GM19452 (cell line): Measurements from ENCODE around the gene TOB1.
A peak's percentile ranks its signal among the peaks of the same experiment; 100 is the strongest.

Experiments
- ATAC-seq: cut with Tn5 transposase; IDR thresholded peaks from one replicate; pipeline ENCODE4 v1.9.1; 2021; ENCODE audit not compliant: unreplicated experiment

The TOB1 gene

GRCh38 chr17:50833510-50834428, 32.4 kb downstream of the TOB1 start:
- ATAC-seq, result no peak

- ATAC-seq, result no peak
These were observed 33.2 kb downstream of the TOB1 start for GRCh38 chr17:50832864-50833381.

- ATAC-seq, result no peak
These were observed 33.8 kb downstream of the TOB1 start for GRCh38 chr17:50832267-50832863.

GRCh38 chr17:50831471-50831928, 34.7 kb downstream of the TOB1 start:
- no peak for ATAC-seq

- ATAC-seq, result no peak
These were observed 35.2 kb downstream of the TOB1 start for GRCh38 chr17:50830994-50831393.

GRCh38 chr17:50830352-50830751, 35.8 kb downstream of the TOB1 start:
- no peak for ATAC-seq

GRCh38 chr17:50829332-50829731, 36.8 kb downstream of the TOB1 start:
- no peak for ATAC-seq

GRCh38 chr17:50828508-50829170, 37.5 kb downstream of the TOB1 start:
- ATAC-seq, result peak; percentile 55

- ATAC-seq, result no peak
These were observed 41.0 kb downstream of the TOB1 start for GRCh38 chr17:50825188-50825587.

GRCh38 chr17:50824429-50824828, 41.7 kb downstream of the TOB1 start:
- ATAC-seq, result no peak

- ATAC-seq, result no peak
These were observed 43.6 kb downstream of the TOB1 start for GRCh38 chr17:50822550-50822949.

GRCh38 chr17:50820651-50821050, 45.5 kb downstream of the TOB1 start:
- ATAC-seq, result no peak

- ATAC-seq, result no peak
These were observed 47.1 kb downstream of the TOB1 start for GRCh38 chr17:50818921-50819657.

GRCh38 chr17:50818261-50818660, 47.9 kb downstream of the TOB1 start:
- ATAC-seq, result no peak

GRCh38 chr17:50817838-50818237, 48.3 kb downstream of the TOB1 start:
- ATAC-seq, result no peak

- no peak for ATAC-seq
These were observed 49.1 kb downstream of the TOB1 start for GRCh38 chr17:50816771-50817751.

GRCh38 chr17:50816271-50816670, 49.9 kb downstream of the TOB1 start:
- no peak for ATAC-seq

GRCh38 chr17:50815400-50815799, 50.8 kb downstream of the TOB1 start:
- ATAC-seq, result no peak

GRCh38 chr17:50813583-50813982, 52.6 kb downstream of the TOB1 start:
- no peak for ATAC-seq
